ENCODE measurements around the gene ESYT2. TPM values are rescaled to one million over a fixed set of nuclear protein-coding genes. Genes with fewer than 3 reads are reported as not detected.

ESYT2 gene
- total RNA-seq, 1 experiment from 2014 or later, result 78.6 TPM

DNA sequence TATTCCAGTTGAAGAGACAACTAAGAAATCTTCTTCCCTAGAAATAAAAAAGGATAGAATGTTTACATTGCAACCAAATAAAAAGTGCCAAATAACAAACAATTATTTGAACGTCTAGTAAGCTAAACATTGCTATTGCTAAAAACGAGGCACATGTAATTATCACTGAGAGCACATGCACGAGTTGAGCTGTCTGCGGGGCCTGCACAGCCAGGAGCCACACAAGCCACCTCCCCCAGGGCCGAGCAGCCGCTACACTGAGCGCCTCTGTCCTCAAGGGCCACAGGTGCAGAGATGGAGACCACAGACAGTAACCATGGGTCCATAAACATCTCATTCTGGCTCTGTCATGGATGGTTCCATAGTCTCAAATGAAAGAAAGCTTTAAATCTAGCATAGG, 141.9 kb downstream of the ESYT2 start:
- H3K27me3 Mint-ChIP-seq (ENCODE audit: insufficient read depth, unreplicated experiment), result no peaks in the 10 kb centered on the region
- H3K4me3 Mint-ChIP-seq (ENCODE audit: unreplicated experiment), result no peak overlapping the region
- no peaks in the 10 kb centered on the region for H3K4me1 Mint-ChIP-seq (ENCODE audit: insufficient read depth, unreplicated experiment)
- H3K36me3 Mint-ChIP-seq (ENCODE audit: insufficient read depth, unreplicated experiment), result peaks cover 13% of the 10 kb centered on the region
- H3K9me3 Mint-ChIP-seq (ENCODE audit: unreplicated experiment), result no peaks in the 10 kb centered on the region
- POLR2A ChIA-PET, result no interaction called here
- CTCF ChIA-PET, result no interaction called here
- intact Hi-C loops (cut with micrococcal nuclease), result no loop called here
- TF ChIP-seq, protein P1, sequence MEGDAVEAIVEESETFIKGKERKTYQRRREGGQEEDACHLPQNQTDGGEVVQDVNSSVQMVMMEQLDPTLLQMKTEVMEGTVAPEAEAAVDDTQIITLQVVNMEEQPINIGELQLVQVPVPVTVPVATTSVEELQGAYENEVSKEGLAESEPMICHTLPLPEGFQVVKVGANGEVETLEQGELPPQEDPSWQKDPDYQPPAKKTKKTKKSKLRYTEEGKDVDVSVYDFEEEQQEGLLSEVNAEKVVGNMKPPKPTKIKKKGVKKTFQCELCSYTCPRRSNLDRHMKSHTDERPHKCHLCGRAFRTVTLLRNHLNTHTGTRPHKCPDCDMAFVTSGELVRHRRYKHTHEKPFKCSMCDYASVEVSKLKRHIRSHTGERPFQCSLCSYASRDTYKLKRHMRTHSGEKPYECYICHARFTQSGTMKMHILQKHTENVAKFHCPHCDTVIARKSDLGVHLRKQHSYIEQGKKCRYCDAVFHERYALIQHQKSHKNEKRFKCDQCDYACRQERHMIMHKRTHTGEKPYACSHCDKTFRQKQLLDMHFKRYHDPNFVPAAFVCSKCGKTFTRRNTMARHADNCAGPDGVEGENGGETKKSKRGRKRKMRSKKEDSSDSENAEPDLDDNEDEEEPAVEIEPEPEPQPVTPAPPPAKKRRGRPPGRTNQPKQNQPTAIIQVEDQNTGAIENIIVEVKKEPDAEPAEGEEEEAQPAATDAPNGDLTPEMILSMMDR (IDR thresholded peaks at IDR 0.05; ENCODE audit: unreplicated experiment), result no peak
- BruUV-seq (replicated peaks), result no TSS peak
- no peak for DNase-seq (ENCODE audit: unreplicated experiment)
- no peak overlapping the region for H3K27ac Mint-ChIP-seq (ENCODE audit: low read depth, unreplicated experiment)

- BruUV-seq (replicated peaks), result no TSS peak
- ChIA-PET CTCF (interaction anchor here (0.6 to 0.7 kb wide), 3 partner anchors 247 to 1346 kb away, joined by 3 read pairs; no protein-coding TSS in a partner anchor), POLR2A (no interaction called here)
- peak; percentile 46 for DNase-seq (ENCODE audit: unreplicated experiment)
- H3K27ac Mint-ChIP-seq (ENCODE audit: low read depth, unreplicated experiment), result peak overlapping the region; percentile 39
- intact Hi-C loops (cut with micrococcal nuclease), result no loop called here
- peaks cover 13% of the 10 kb centered on the region for H3K36me3 Mint-ChIP-seq (ENCODE audit: insufficient read depth, unreplicated experiment)
- no peak overlapping the region for H3K4me3 Mint-ChIP-seq (ENCODE audit: unreplicated experiment)
- no peaks in the 10 kb centered on the region for H3K9me3 Mint-ChIP-seq (ENCODE audit: unreplicated experiment)
- no peaks in the 10 kb centered on the region for H3K27me3 Mint-ChIP-seq (ENCODE audit: insufficient read depth, unreplicated experiment)
- TF ChIP-seq, protein P1 (IDR thresholded peaks at IDR 0.05; ENCODE audit: unreplicated experiment), result no peak
- no peaks in the 10 kb centered on the region for H3K4me1 Mint-ChIP-seq (ENCODE audit: insufficient read depth, unreplicated experiment)
Measured at GRCh38 chr7:158685693-158686092, 143.6 kb downstream of the ESYT2 start.

- no peaks in the 10 kb centered on the region for H3K27me3 Mint-ChIP-seq (ENCODE audit: insufficient read depth, unreplicated experiment)
- intact Hi-C loops (cut with micrococcal nuclease), result no loop called here
- H3K4me3 Mint-ChIP-seq (ENCODE audit: unreplicated experiment), result no peak overlapping the region
- TF ChIP-seq, protein P1 (IDR thresholded peaks at IDR 0.05; ENCODE audit: unreplicated experiment), result no peak
- H3K27ac Mint-ChIP-seq (ENCODE audit: low read depth, unreplicated experiment), result no peak overlapping the region
- no TSS peak for BruUV-seq (replicated peaks)
- CTCF ChIA-PET, result no interaction called here
- no peak for DNase-seq (ENCODE audit: unreplicated experiment)
- H3K4me1 Mint-ChIP-seq (ENCODE audit: insufficient read depth, unreplicated experiment), result no peaks in the 10 kb centered on the region
- POLR2A ChIA-PET, result no interaction called here
- peaks cover 7% of the 10 kb centered on the region for H3K36me3 Mint-ChIP-seq (ENCODE audit: insufficient read depth, unreplicated experiment)
- no peaks in the 10 kb centered on the region for H3K9me3 Mint-ChIP-seq (ENCODE audit: unreplicated experiment)
Measured at GRCh38 chr7:158684329-158684728, 145.0 kb downstream of the ESYT2 start.

- Mint-ChIP-seq H3K27me3 (ENCODE audit: insufficient read depth, unreplicated experiment) (no peaks in the 10 kb centered on the region), H3K4me1 (ENCODE audit: insufficient read depth, unreplicated experiment) (no peaks in the 10 kb centered on the region), H3K4me3 (ENCODE audit: unreplicated experiment) (no peak overlapping the region), H3K27ac (ENCODE audit: low read depth, unreplicated experiment) (no peak overlapping the region), H3K9me3 (ENCODE audit: unreplicated experiment) (no peaks in the 10 kb centered on the region), H3K36me3 (ENCODE audit: insufficient read depth, unreplicated experiment) (peaks cover 13% of the 10 kb centered on the region)
- BruUV-seq (replicated peaks), result no TSS peak
- no peak for DNase-seq (ENCODE audit: unreplicated experiment)
- ChIA-PET CTCF (interaction anchor here (1.0 kb wide), 1 partner anchor 9 kb away, joined by 3 read pairs; no protein-coding TSS in a partner anchor), POLR2A (no interaction called here)
- TF ChIP-seq, protein P1 (IDR thresholded peaks at IDR 0.05; ENCODE audit: unreplicated experiment), result no peak
- intact Hi-C loops (cut with micrococcal nuclease), result no loop called here
Measured at GRCh38 chr7:158683541-158683940, 145.8 kb downstream of the ESYT2 start.

Data from MCF 10A (cell line).